Measurements from ENCODE around the gene PPID. TPM values are rescaled to one million over a fixed set of nuclear protein-coding genes. Genes with fewer than 3 reads are reported as not detected.

PPID gene
- total RNA-seq, 1 experiment from 2014 or later = 28.2 TPM

DNA sequence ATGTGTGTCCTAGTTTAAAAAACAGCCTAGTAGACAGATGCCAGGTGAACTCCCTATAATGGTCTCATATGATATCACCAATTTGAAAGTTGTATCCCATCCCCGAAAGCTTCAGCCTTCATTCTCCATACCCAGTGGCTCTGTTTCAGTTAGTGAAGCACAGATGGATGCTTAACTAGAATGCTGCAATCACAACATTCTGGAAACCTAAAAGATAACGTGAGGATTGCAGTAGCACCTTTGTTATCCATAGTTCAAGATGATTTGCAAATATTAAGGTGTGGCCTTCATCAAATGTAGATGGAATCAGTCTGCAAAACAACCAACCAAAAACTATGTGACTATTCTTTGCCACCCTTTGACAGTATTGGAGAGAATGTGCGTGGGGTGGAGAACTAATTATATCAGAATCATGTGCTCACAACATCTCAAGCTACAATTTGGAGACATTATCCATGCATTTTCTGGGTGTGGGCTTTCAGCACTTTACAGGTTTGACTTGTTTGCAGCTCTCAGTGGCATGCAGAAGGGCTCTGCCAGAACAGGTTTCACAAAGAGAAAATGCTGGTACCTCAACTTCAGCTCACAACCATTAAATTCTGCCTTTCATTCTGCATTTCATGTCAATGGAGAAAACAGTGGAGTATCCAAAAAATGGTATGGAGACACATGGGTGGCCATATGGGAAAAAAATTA is 18.3 kb upstream of the PPID start:
- H3K79me2 ChIP-seq (ENCODE audit: low read depth) = no peaks in the 10 kb centered on the region
- no peak overlapping the region for H3K27ac ChIP-seq
- TF ChIP-seq, protein P1, sequence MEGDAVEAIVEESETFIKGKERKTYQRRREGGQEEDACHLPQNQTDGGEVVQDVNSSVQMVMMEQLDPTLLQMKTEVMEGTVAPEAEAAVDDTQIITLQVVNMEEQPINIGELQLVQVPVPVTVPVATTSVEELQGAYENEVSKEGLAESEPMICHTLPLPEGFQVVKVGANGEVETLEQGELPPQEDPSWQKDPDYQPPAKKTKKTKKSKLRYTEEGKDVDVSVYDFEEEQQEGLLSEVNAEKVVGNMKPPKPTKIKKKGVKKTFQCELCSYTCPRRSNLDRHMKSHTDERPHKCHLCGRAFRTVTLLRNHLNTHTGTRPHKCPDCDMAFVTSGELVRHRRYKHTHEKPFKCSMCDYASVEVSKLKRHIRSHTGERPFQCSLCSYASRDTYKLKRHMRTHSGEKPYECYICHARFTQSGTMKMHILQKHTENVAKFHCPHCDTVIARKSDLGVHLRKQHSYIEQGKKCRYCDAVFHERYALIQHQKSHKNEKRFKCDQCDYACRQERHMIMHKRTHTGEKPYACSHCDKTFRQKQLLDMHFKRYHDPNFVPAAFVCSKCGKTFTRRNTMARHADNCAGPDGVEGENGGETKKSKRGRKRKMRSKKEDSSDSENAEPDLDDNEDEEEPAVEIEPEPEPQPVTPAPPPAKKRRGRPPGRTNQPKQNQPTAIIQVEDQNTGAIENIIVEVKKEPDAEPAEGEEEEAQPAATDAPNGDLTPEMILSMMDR (conservative IDR thresholded peaks at IDR 0.05) = no peak
- POLR2A ChIA-PET (ENCODE audit: unreplicated experiment) = no interaction called here
- H3K27me3 ChIP-seq (ENCODE audit: insufficient read depth, low read depth) = no peaks in the 10 kb centered on the region
- no peaks in the 10 kb centered on the region for H3K9me2 ChIP-seq (ENCODE audit: insufficient read depth)
- H3K9me3 ChIP-seq (ENCODE audit: insufficient read depth, low read depth) = no peaks in the 10 kb centered on the region
- no peak overlapping the region for H2AFZ ChIP-seq
- no peaks in the 10 kb centered on the region for H4K20me1 ChIP-seq (ENCODE audit: insufficient read depth)
- intact Hi-C loops (cut with micrococcal nuclease; ENCODE audit: unreplicated experiment) = no loop called here
- no peaks in the 10 kb centered on the region for H3F3A ChIP-seq (ENCODE audit: insufficient read depth, low read depth)
- no peaks in the 10 kb centered on the region for H3K36me3 ChIP-seq (ENCODE audit: low read depth)
- H3K4me2 ChIP-seq = no peak overlapping the region
- H3K4me1 ChIP-seq (replicated peaks; ENCODE audit: insufficient read depth) = no peaks in the 10 kb centered on the region
- CTCF ChIA-PET = no interaction called here
- DNase-seq = no peak
- BruUV-seq (replicated peaks) = no TSS peak
- no peak overlapping the region for H3K4me3 ChIP-seq

- H2AFZ ChIP-seq = no peak overlapping the region
- no peaks in the 10 kb centered on the region for H3K9me3 ChIP-seq (ENCODE audit: insufficient read depth, low read depth)
- POLR2A ChIA-PET (ENCODE audit: unreplicated experiment) = no interaction called here
- no peak for DNase-seq
- no peaks in the 10 kb centered on the region for H3K4me1 ChIP-seq (replicated peaks; ENCODE audit: insufficient read depth)
- TF ChIP-seq, protein P1 (conservative IDR thresholded peaks at IDR 0.05) = no peak
- no peaks in the 10 kb centered on the region for H3K27me3 ChIP-seq (ENCODE audit: insufficient read depth, low read depth)
- H3K79me2 ChIP-seq (ENCODE audit: low read depth) = no peaks in the 10 kb centered on the region
- intact Hi-C loops (cut with micrococcal nuclease; ENCODE audit: unreplicated experiment) = no loop called here
- no peak overlapping the region for H3K27ac ChIP-seq
- H4K20me1 ChIP-seq (ENCODE audit: insufficient read depth) = no peaks in the 10 kb centered on the region
- CTCF ChIA-PET = no interaction called here
- BruUV-seq (replicated peaks) = no TSS peak
- no peak overlapping the region for H3K4me3 ChIP-seq
- H3K4me2 ChIP-seq = no peak overlapping the region
- no peaks in the 10 kb centered on the region for H3K36me3 ChIP-seq (ENCODE audit: low read depth)
- no peaks in the 10 kb centered on the region for H3F3A ChIP-seq (ENCODE audit: insufficient read depth, low read depth)
- no peaks in the 10 kb centered on the region for H3K9me2 ChIP-seq (ENCODE audit: insufficient read depth)
Measured at GRCh38 chr4:158739600-158739999, 16.4 kb upstream of the PPID start.

DNA sequence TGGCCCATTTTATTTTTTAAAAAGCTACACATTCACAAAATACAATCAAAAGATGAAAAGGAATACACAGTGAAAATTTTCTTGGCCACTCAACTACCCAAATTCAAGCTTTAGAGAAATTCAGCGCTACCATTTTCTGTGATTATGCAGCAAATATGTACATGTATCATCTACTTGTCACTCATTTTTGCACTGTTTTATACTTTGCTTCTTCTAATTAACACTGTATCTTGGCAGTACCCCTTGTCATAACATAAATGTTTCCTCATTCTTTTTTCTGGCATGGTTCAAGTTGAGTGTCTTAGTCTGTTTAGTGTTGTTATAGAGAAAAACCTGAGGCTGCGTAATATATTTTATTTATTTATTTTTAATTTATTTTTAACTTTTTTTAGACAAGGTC is 15.7 kb upstream of the PPID start:
- H3K4me1 ChIP-seq (replicated peaks; ENCODE audit: insufficient read depth) = no peaks in the 10 kb centered on the region
- no peaks in the 10 kb centered on the region for H3K27me3 ChIP-seq (ENCODE audit: insufficient read depth, low read depth)
- no peak overlapping the region for H3K4me2 ChIP-seq
- no TSS peak for BruUV-seq (replicated peaks)
- H4K20me1 ChIP-seq (ENCODE audit: insufficient read depth) = no peaks in the 10 kb centered on the region
- H3K9me3 ChIP-seq (ENCODE audit: insufficient read depth, low read depth) = no peaks in the 10 kb centered on the region
- H3K36me3 ChIP-seq (ENCODE audit: low read depth) = no peaks in the 10 kb centered on the region
- H3F3A ChIP-seq (ENCODE audit: insufficient read depth, low read depth) = no peaks in the 10 kb centered on the region
- H3K79me2 ChIP-seq (ENCODE audit: low read depth) = no peaks in the 10 kb centered on the region
- ChIA-PET POLR2A (ENCODE audit: unreplicated experiment) (no interaction called here), CTCF (no interaction called here)
- no peak overlapping the region for H2AFZ ChIP-seq
- no peak overlapping the region for H3K27ac ChIP-seq
- no peak for DNase-seq
- no peak overlapping the region for H3K4me3 ChIP-seq
- intact Hi-C loops (cut with micrococcal nuclease; ENCODE audit: unreplicated experiment) = no loop called here
- TF ChIP-seq EZH2 (IDR thresholded peaks at IDR 0.05; ENCODE audit: low read depth) = no peak
- TF ChIP-seq, protein P1 (conservative IDR thresholded peaks at IDR 0.05) = no peak
- no peaks in the 10 kb centered on the region for H3K9me2 ChIP-seq (ENCODE audit: insufficient read depth)
